HEK293 (cell line): ENCODE data around the gene ZNF569.

Experiments used
- CTCF ChIA-PET: fragments of 350-600 bp; formaldehyde crosslinking; extraction: SDS; loops from one replicate; lab custom pipeline; 2021; ENCODE audit warnings: antibody characterized with exemption; lab: Yijun Ruan, JAX
- POLR2A ChIA-PET: fragments of 300-600 bp; formaldehyde crosslinking; extraction: SDS; loops from one replicate; lab custom pipeline; 2020; ENCODE audit warnings: antibody characterized with exemption, inconsistent platforms; lab: Yijun Ruan, JAX
- H3K27ac ChIP-seq: fragments of 200-500 bp; sonication (Bioruptor generic); 2 replicates; pipeline ENCODE4 v1.5.1; 2014; ENCODE audit warnings: low read depth, low read length, control low read depth, inconsistent platforms; ENCODE audit errors: extremely low read depth
- H3K36me3 ChIP-seq, 2 experiments: fragments of 200-500 bp in 1 of 2; sonication (Bioruptor generic) in 1 of 2; 1 replicate in 1 of 2; 2 replicates in 1 of 2; pipeline ENCODE4 v1.5.1; 2014 to 2017; ENCODE audit warnings: inconsistent platforms in 2 of 2, low read length in 2 of 2; ENCODE audit not compliant: control insufficient read depth in 2 of 2, insufficient read depth in 1 of 2
- H3K4me1 ChIP-seq: fragments of 200-500 bp; sonication (Bioruptor generic); 2 replicates; pipeline ENCODE4 v1.5.1; 2014; ENCODE audit warnings: mild to moderate bottlenecking, low read length, inconsistent platforms; ENCODE audit not compliant: control insufficient read depth, insufficient read depth
- H3K4me3 ChIP-seq: 2 replicates; pipeline ENCODE4 v1.5.1; 2011; ENCODE audit warnings: low read depth, mild to moderate bottlenecking, control low read depth, low read length, moderate library complexity
- H3K9me3 ChIP-seq: fragments of 200-500 bp; sonication (Bioruptor generic); 2 replicates; pipeline ENCODE4 v1.5.1; 2014; ENCODE audit warnings: low read depth, low read length, inconsistent platforms; ENCODE audit not compliant: control insufficient read depth, insufficient read depth
- HOXC10 ChIP-seq: sonication (generic); formaldehyde crosslinking; IDR thresholded peaks from 2 replicates; pipeline ENCODE4 v1.8.1; 2023; ENCODE audit warnings: mild to moderate bottlenecking, missing genetic modification reagents
- OVOL3 ChIP-seq: fragments of 450-650 bp; formaldehyde crosslinking; IDR thresholded peaks from 2 replicates; pipeline ENCODE4 v1.5.1; 2016; ENCODE audit warnings: missing biosample characterization, missing genetic modification characterization
- PRDM1 ChIP-seq: fragments of 450-650 bp; formaldehyde crosslinking; IDR thresholded peaks from 2 replicates; pipeline ENCODE4; 2016; ENCODE audit warnings: missing biosample characterization, missing genetic modification characterization
- PRDM6 ChIP-seq: fragments of 450-650 bp; formaldehyde crosslinking; IDR thresholded peaks from 2 replicates; pipeline ENCODE4 v1.5.1; 2017; ENCODE audit warnings: missing biosample characterization, missing genetic modification characterization
- REPIN1 ChIP-seq: fragments of 450-650 bp; formaldehyde crosslinking; IDR thresholded peaks from 2 replicates; pipeline ENCODE4 v1.5.1; 2017; ENCODE audit warnings: missing biosample characterization, missing genetic modification characterization, low read depth
- SCRT2 ChIP-seq: fragments of 450-650 bp; formaldehyde crosslinking; IDR thresholded peaks from 2 replicates; pipeline ENCODE4 v1.5.1; 2016; ENCODE audit warnings: missing biosample characterization, missing genetic modification characterization
- SP7 ChIP-seq: fragments of 450-650 bp; formaldehyde crosslinking; IDR thresholded peaks from 2 replicates; pipeline ENCODE4 v1.5.1; 2016; ENCODE audit warnings: missing biosample characterization, missing genetic modification characterization
- ZFP41 ChIP-seq: fragments of 450-650 bp; formaldehyde crosslinking; IDR thresholded peaks from 2 replicates; pipeline ENCODE4 v1.5.1; 2016; ENCODE audit warnings: missing biosample characterization, missing genetic modification characterization, borderline replicate concordance
- ZFP69B ChIP-seq: fragments of 450-650 bp; formaldehyde crosslinking; IDR thresholded peaks from 2 replicates; pipeline ENCODE4 v1.5.1; 2016; ENCODE audit warnings: missing biosample characterization, missing genetic modification characterization
- ZNF23 ChIP-seq: fragments of 450-650 bp; formaldehyde crosslinking; IDR thresholded peaks from 2 replicates; pipeline ENCODE4 v1.5.1; 2016; ENCODE audit warnings: missing biosample characterization, missing genetic modification characterization, borderline replicate concordance
- ZNF280D ChIP-seq: fragments of 450-650 bp; formaldehyde crosslinking; IDR thresholded peaks from 2 replicates; pipeline ENCODE4 v1.5.1; 2016; ENCODE audit warnings: missing biosample characterization, missing genetic modification characterization
- ZNF311 ChIP-seq: fragments of 450-650 bp; formaldehyde crosslinking; IDR thresholded peaks from 2 replicates; pipeline ENCODE4 v1.5.1; 2017; ENCODE audit warnings: missing biosample characterization, missing genetic modification characterization, borderline replicate concordance
- ZNF548 ChIP-seq: fragments of 450-650 bp; formaldehyde crosslinking; IDR thresholded peaks from 2 replicates; pipeline ENCODE4 v1.5.1; 2016; ENCODE audit warnings: missing biosample characterization, missing genetic modification characterization
- ZNF692 ChIP-seq: fragments of 450-650 bp; formaldehyde crosslinking; IDR thresholded peaks from 2 replicates; pipeline ENCODE4 v1.5.1; 2016; ENCODE audit warnings: missing biosample characterization, missing genetic modification characterization
- ZNF704 ChIP-seq: fragments of 450-650 bp; formaldehyde crosslinking; IDR thresholded peaks from 2 replicates; pipeline ENCODE4 v1.5.1; 2016; ENCODE audit warnings: missing biosample characterization, missing genetic modification characterization
- ZNF76 ChIP-seq: fragments of 450-650 bp; formaldehyde crosslinking; IDR thresholded peaks from 2 replicates; pipeline ENCODE4; 2016; ENCODE audit warnings: low read depth, missing biosample characterization, missing genetic modification characterization, borderline replicate concordance
- ZSCAN30 ChIP-seq: fragments of 450-650 bp; IDR thresholded peaks from 2 replicates; pipeline ENCODE4 v1.5.1; 2018; ENCODE audit warnings: missing biosample characterization, mild to moderate bottlenecking, missing genetic modification characterization, moderate library complexity

ZNF569 gene

GRCh38 chr19:37505958-37506386 is 38.7 kb upstream of the ZNF569 start (continued):
- TF ChIP-seq REPIN1 (tag by site-specific recombination), result 0 out of 2 replicates have a peak, but pooled peaks have one; percentile 22
- TF ChIP-seq ZNF76 (tag by site-specific recombination), result no peak; the same call in 1 of the 2 replicates
- TF ChIP-seq ZNF548 (tag by site-specific recombination), result no peak
- TF ChIP-seq ZFP41 (tag by site-specific recombination), result no peak
- TF ChIP-seq SCRT2 (tag by site-specific recombination), result no peak
- no peak for TF ChIP-seq ZNF311
- no peak for TF ChIP-seq ZFP69B (tag by site-specific recombination)
- no peak for TF ChIP-seq ZNF704
- TF ChIP-seq PRDM6 (tag by site-specific recombination), result no peak
- TF ChIP-seq OVOL3 (tag by site-specific recombination), result no peak
- peak; percentile 91 for TF ChIP-seq PRDM1 (tag by site-specific recombination)
- 0 out of 2 replicates have a peak, but pooled peaks have one; percentile 65 for TF ChIP-seq ZNF692 (tag by site-specific recombination)
- peak; percentile 10; the same call in 1 of the 2 replicates for TF ChIP-seq SP7 (tag by site-specific recombination)
- no peak for TF ChIP-seq HOXC10 (CRISPR knock-in tag)
- no peak for TF ChIP-seq ZSCAN30 (tag by site-specific recombination)
- TF ChIP-seq, all 188 proteins: peak for 5

GRCh38 chr19:37492213-37492612 is 25.0 kb upstream of the ZNF569 start:
- Histone ChIP-seq H3K36me3 (no peaks in the 10 kb centered on the region; a peak in 1 of 3 replicates), H3K4me1 (no peaks in the 10 kb centered on the region), H3K9me3 (peaks cover 19% of the 10 kb centered on the region), H3K27ac (no peak overlapping the region), H3K4me3 (no peak overlapping the region)
- POLR2A ChIA-PET, result no interaction called here
- CTCF ChIA-PET, result no interaction called here
- peak; percentile 91 for TF ChIP-seq ZNF280D (tag by site-specific recombination)
- TF ChIP-seq ZNF23 (tag by site-specific recombination), result no peak
